Measurements from ENCODE around the gene FUOM.

GRCh38 chr10:133339708-133340380, 18.0 kb downstream of the FUOM start:
- TF ChIP-seq, protein P1, sequence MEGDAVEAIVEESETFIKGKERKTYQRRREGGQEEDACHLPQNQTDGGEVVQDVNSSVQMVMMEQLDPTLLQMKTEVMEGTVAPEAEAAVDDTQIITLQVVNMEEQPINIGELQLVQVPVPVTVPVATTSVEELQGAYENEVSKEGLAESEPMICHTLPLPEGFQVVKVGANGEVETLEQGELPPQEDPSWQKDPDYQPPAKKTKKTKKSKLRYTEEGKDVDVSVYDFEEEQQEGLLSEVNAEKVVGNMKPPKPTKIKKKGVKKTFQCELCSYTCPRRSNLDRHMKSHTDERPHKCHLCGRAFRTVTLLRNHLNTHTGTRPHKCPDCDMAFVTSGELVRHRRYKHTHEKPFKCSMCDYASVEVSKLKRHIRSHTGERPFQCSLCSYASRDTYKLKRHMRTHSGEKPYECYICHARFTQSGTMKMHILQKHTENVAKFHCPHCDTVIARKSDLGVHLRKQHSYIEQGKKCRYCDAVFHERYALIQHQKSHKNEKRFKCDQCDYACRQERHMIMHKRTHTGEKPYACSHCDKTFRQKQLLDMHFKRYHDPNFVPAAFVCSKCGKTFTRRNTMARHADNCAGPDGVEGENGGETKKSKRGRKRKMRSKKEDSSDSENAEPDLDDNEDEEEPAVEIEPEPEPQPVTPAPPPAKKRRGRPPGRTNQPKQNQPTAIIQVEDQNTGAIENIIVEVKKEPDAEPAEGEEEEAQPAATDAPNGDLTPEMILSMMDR (IDR thresholded peaks at IDR 0.05): no peak
- no peak for TF ChIP-seq POLR2AphosphoS5 (IDR thresholded peaks at IDR 0.05)
